ENCODE measurements around the gene PHEX.

DNA sequence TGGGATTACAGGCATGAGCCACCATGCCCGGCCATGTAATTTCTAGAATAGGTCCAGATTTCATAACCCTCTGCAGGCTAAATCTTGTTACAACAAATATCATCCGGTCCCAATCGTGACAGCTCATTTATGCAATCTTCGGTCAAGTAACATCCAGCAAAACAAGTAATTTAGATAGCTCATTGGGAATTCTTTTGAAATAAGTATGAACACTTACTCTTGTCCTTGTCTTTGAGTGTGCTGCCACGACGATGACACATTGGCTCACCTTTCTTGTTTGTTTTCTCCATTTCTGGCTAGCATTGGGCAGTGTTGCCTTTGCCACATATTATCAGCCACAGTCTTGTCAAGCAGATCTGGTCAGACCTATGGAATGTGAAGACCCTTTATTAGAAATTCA is 92.0 kb downstream of the PHEX start:
- TF ChIP-seq CTCF (optimal IDR thresholded peaks at IDR 0.05 in 1 of 3, IDR thresholded peaks at IDR 0.05 in 1 of 3, conservative IDR thresholded peaks at IDR 0.05 in 1 of 3; ENCODE audit: extremely low read depth in 1 of 3, insufficient read depth in 2 of 3, low read length in 3 of 3) (no peak), EZH2 (IDR thresholded peaks at IDR 0.05; ENCODE audit: low read length) (no peak)
